HG03280 (cell line): Measurements from ENCODE around the gene CRISP3.
"Not testable (repeated sequence)": the region's sequence is repeated elsewhere in the genome, so short reads cannot be mapped to it uniquely, and the experiment has no call there.

Source experiments
- ATAC-seq: cut with Tn5 transposase; IDR thresholded peaks from one replicate; pipeline ENCODE4 v1.9.1; 2021; ENCODE audit warnings: mild to moderate bottlenecking, moderate library complexity; ENCODE audit not compliant: unreplicated experiment

The CRISP3 gene, protein sequence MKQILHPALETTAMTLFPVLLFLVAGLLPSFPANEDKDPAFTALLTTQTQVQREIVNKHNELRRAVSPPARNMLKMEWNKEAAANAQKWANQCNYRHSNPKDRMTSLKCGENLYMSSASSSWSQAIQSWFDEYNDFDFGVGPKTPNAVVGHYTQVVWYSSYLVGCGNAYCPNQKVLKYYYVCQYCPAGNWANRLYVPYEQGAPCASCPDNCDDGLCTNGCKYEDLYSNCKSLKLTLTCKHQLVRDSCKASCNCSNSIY

DNA sequence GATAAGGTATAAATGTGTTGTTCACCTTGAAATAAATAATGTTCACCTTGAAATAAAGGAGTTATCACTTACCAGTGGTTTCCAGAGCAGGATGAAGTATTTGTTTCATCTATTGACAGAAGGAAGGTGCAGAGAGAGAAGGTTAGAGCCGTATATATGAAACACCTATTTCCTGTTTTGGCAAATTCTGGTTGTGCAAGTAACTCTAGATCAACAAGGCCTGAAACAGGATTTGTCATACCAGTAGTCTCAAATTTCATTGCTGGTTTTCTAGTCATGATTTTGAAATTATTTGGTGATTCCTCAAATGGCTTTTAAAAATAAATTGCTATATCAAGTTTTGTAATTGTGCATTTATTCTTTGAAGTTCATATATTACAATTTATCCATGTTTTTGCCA lies at the start of gene CRISP3:
CRISP3 (minus strand) TSS at position 130 of the 400 bp plus-strand sequence; CDS start at position 109, 21 bp downstream.
- no peak for ATAC-seq

DNA sequence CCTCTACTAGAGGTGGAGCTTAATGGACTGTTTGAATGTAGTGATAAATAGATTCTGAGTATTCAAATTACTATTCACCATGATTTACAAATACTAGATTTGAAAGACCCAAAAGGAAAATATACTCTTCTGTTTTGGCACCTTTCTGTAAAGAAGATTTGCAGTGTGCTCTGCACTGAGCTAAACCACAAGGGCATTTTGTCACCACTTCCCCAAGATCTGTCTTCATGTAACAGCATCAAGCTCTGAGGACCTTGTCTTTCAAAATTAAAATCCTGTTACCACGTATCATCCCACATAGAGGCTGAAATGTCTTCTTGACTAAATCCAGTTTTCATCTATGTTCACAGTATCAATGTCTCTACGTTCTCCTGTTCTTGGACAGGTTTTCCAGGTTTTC lies 46.2 kb upstream of the CRISP3 start:
- ATAC-seq = no peak

DNA sequence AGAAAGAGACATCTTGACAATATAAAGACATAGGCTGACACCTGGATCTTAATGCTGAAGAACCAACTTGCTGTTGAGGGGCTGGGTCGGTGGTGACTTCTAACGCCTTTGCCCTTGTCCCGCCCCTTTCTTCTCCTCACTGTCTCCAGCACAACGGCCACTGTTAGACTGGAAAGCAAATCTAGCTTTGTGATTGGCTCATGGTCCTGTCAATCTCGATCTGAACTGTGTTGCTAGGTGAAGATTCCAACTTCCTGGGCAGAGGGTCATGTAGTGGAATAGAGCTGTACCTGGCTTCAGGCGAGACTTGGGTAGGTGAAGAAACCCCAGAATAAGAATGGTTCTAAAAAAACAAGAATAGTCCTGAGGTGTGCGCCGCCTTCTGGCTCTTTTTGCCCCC lies 43.0 kb upstream of the CRISP3 start, which contains the start of gene PGK2:
PGK2 (minus strand) TSS at position 110 of the 400 bp plus-strand sequence; CDS start at position 12, 98 bp downstream.
- ATAC-seq = no peak

DNA sequence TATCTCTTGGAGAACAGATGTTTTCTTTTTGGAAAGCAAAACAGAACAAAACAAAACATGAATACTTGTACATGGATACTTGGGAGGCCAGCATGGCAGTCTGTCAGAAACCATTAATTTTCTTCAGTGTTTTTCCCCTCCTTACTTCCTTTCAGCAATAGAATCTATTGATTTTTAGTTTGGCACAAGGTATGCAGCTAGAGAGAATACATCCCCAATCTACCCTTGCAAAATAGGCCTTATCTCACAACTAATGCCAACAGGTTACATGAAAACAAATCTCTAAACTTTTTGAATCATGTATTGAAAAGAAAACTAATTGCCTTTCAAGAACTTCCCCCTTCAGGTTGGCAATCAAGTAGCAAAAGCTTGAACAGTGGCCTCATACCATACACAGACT lies 40.1 kb upstream of the CRISP3 start:
- ATAC-seq = no peak

DNA sequence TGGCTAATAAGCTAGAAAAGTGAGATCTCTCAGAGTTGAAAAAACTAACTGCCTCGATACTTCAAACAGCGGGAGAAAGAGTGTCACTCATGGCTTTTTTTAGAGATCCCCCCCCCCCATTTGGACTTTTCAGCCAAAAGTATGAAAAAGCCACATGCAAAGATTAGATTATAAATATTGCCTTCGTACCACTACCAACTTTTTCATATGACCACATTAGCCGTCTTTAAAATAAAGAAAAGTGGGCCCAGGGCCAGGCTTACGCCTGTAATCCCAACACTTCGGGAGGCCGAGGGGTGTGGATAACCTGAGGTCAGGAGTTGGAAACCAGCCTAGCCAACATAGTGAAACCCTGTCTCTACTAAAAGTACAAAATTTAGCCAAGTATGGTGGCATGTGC lies 38.5 kb upstream of the CRISP3 start:
- ATAC-seq = no peak

DNA sequence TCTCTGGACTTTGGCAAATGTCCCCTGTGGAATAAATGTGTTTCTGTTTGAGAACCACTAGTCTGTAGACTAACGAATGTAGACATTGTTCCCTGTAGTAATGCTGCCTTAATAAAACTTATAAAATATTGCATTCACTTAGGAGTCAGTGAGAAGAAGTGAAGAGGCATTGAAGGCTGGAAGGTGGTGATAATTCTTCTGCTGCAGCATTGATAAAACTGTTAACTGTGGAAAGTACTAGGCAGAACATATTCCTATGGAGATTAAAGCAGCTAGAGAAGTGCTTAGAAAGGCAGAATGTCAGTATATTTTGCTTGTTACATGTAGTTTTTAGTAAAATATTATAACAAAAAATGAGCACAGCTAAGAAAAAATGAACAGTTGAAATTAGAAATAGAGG lies 38.1 kb upstream of the CRISP3 start:
- no peak for ATAC-seq

DNA sequence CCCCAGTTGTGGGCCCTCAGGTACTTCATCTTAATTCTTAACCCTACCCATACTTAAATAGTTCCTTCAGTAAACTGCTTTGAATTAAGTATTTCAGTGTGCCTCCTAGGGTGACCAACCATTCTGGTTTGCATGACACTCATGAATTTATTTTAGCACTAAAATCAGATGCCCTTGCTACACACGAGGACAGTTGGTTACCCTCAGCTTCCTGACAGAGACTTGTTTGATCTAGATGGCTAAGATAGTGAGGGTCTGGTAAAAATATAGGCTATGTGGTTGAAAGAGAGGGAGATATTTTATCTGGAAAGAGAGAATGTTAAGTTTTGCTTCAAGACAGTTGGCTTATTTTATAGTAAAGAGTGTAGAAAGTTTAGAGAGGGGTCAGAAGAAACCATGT lies 32.3 kb upstream of the CRISP3 start:
- no peak for ATAC-seq

DNA sequence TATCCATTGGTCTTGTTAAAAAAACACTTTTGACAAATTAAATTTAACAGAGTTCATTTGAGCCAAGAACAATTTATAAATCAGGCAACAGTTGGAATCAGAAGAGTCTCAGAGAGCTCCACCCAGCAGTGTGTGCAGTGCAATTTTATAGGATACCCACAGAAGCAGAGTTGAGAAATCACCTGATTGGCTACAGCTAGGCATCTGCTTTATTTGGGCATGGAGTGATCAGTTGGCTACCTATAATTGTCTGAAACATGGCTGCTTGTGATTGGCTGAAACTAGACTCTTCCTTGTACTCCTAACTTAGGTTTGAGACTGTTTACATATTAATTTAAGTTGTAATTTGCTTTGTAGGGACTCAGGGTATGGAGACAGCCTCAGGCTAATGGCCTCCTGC lies 30.9 kb upstream of the CRISP3 start:
- ATAC-seq = no peak

DNA sequence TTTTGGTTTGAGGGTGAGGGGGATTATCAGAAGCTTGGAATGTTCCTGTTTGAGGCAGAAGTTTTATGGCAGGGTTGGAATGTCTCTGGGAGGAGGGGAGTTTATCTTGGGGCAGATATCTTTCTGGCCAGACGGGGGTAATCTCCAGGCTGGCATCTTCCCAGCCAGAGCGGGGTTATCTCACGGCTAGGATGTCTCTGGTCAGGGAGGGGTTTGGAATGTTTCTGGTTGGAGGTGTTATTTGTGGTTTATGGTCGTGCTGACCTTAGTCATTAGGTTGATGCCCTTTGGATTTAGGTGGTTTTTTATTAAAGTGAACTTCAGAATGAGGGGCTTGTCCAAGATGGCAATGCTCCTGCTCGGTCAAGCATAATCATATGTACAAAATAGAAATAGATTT lies 28.1 kb upstream of the CRISP3 start:
- no peak for ATAC-seq

DNA sequence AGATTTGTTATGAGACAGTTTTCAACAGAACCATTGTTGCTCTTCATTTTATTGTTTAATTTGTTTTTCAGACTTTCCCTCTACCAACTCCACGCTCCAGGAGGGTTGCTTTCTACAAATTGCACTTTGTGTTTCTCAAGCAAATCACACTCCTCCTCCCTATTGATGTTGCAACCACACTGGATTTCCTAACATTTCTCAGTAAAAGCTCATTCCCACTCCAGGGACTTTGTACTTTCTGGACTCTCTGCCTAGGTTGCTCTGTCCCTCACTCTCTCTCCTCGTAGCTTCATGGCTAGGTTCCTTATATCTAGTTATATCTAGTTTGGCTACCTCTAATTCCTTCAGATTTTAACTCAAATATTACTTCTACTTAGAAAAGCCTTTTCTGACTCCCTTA lies 22.6 kb upstream of the CRISP3 start:
- no peak for ATAC-seq

DNA sequence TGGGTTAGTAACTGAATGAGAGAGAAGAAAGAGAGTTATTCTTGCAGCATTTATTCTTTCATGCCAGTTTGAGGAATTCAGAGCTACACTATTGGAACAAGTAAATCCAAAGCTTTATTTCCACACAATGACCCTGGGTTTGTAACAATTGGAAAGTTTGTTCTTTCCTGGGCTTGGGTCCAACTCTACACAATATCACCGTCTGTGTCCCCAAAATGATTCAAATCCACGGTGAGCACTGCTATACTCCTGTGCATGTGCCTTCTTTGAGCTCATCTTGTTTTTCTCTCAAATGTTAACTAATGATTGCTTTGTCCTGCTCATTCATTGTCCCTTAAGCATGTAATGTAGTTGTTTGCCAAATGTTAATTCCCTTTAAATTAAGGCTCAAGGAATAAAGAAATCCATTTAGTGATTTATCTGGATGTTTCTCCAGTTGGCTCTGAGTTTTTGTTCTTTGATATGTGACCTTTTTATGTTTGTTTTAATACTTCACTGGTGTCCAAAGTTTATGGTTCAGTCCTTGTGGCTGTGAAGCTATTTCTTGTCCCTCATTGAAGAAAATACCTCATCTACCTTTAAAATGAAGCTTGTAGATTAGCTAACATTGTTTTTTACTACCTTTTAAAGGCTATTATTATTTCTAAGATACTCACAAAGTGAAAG lies 20.5 kb upstream of the CRISP3 start:
- no peak for ATAC-seq

DNA sequence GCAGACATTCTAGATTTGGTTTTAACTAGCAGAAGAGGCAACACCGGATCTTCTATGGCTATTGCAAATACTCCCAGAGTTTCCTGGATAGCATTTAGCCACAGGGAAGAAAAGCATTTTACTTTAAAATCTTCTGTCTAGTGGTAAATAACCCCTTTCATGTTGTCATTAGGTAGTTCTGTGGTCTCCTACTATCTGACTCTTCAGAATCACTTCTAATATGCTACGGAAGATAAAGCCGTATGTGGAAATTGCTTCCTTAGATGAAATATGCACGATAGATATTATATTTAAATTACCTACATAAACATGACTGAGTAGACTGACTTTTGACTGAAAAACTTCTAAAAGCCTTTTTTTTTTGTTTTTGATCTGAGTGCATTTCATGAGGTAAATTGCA lies 759 bp downstream of the CRISP3 start:
- ATAC-seq = no peak

DNA sequence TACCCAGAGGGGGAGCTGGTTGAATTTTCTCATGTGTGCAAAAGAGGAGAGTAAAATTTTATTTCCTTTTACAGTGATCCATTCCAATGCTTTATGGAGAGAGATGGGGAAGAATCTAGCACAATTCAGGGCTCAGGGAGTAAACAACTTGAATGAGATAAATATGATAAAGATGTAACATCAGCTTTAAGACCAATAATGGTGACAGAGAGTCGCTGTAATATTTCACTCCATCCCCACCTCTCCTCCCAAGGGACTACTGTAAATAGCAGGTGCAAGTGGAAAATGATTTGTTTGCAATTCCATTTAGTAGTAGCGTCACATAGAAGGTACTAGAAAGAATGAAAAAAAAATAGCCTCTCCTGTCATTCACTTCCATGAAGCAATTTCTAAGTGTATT lies 4.8 kb downstream of the CRISP3 start:
- ATAC-seq = no peak

DNA sequence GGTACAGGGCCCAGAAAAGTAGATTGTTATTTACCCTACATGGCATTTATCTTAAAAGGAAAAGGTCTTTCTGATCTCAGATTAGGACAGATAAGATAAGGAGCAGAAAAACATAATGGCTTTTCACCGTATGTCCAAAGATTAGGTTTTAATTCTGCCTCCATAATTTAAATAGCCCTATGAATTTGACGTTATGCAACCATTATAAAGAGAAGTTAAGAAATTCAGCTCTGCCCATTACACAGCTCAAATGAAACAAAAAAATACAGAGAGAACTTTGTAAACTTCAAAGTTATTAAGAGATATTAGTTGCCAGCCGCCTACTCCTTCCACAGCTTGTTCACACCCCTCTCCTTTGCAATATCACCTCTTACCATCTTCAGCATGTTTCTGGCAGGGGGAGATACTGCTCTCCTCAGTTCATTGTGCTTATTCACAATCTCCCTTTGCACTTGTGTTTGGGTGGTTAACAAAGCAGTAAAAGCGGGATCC lies 8.1 kb downstream of the CRISP3 start:
- no peak for ATAC-seq

DNA sequence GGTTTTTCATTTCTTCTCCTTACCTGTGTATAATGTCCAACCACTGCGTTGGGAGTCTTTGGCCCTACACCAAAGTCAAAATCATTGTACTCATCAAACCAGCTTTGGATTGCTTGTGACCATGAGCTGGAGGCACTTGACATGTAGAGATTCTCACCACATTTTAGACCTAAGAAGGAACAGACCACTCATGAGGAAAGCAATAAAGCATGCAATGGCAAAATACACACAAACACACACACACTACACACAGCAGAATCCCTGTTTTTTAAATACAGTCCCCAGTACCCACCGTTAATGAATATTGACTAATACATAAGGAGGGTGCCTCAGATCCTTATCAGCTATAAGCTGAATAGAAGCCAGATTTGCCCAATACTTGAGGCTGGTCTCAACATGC lies 10.5 kb downstream of the CRISP3 start:
- no peak for ATAC-seq

DNA sequence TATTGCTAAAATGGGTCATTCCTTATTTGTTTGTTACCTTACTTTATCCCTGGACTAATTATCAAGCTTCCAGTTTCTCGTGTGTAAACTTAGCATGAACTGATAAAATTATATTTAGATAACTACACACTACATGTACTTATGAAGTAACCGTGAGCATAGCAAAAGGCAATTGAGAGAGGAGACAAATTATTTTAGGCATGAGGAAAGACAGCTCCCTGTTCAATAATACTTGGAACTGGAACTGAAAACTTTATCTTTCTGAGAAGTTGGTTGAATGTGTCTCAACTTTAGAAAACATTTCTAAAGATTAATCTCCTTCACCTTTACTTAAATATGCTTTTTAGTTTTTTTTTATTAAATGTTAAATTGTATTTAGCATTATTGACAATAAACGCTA lies 11.4 kb downstream of the CRISP3 start:
- ATAC-seq = no peak

DNA sequence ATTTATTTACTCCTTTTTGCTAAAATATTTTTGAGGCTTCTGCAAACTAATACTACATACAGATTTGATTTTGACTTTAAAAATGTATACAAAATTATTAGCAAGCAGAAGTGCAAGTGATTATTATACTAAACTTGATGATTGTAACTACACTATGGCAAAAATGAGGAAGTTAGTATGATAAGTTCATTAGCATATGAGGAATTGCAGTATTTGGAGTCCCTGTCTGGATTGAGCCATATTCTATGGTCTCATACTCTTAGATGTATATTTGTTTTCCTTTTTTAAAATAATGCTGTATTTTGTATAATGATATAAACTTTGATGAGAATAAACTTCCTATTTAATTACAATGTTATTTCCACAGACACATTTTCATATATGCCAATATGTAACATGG lies 13.9 kb downstream of the CRISP3 start:
- no peak for ATAC-seq

DNA sequence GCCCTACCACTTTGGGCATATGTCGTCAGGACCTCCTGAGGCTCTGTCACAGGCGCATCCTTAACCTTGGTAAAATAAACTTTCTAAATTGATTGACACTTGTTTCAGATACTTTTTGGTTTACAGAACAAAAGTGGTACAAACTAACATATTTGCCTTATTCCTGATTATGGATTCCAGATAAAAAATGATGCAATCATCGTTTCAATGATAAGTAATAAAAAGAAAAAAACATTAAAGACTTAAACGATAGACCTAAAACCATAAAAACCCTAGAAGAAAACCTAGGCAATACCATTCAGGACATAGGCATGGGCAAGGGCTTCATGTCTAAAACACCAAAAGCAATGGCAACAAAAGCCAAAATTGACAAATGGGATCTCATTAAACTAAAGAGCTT lies 20.3 kb downstream of the CRISP3 start:
- ATAC-seq = not testable (repeated sequence)

DNA sequence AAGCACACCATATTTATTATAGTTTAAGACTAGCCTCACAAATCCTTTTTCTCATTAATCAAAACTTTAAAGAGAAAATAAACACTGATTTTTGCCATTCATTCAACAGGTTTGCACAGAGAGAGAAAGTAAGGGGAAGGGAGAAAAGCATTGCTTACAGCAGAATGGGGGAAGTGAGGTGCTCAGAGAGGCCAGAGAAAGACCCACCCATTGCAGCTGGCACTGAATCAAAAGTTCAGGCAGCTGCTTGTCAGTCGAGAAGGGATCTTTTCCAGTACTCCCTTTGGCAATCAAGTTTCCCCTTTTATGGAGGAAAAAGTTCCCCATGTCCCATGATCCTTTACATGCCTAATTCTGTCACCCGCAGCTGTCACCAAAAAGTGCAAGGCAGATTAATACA lies 22.9 kb downstream of the CRISP3 start:
- ATAC-seq = no peak

DNA sequence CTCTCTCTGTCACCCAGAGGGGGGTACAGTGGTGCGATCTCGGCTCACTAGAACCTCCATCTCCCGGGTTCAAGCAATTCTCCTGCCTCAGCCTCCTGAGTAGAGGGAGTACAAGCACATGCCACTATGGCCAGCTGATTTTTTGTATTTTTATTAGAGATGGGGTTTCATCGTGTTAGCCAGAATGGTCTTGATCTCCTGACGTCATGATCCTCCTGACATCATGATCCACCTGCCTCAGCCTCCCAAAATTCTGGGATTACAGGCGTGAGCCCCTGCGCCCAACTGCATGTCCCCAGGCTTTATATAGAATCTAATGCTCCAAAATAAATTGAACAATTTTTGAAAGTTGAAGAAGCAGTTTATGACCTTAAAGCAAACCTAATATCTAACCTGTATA lies 23.8 kb downstream of the CRISP3 start:
- ATAC-seq = no peak

DNA sequence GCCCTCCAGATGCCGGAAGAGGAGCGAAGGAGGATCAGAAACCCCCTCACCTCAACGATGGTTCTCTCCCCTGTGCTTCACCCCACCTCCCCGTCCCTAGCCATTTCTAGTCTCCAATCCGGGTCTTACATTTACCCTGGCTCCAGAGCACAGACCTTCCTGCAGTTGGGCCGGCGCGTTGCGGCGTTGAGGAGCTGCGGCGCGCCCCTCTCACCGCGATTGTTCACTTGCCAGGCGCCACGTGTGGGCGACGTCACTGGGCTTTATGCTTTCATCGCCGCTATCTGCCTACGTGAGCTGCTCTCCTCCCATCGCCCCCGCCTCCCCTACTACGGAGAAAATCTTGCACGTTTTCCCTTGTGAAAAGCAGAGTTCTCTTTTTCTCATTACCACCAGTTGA lies 30.8 kb downstream of the CRISP3 start, which contains the start of gene CRISP2:
CRISP2 (minus strand) TSS at position 198 of the 400 bp plus-strand sequence. CDS start 4,347 bp downstream, outside the sequence.
- ATAC-seq = no peak

DNA sequence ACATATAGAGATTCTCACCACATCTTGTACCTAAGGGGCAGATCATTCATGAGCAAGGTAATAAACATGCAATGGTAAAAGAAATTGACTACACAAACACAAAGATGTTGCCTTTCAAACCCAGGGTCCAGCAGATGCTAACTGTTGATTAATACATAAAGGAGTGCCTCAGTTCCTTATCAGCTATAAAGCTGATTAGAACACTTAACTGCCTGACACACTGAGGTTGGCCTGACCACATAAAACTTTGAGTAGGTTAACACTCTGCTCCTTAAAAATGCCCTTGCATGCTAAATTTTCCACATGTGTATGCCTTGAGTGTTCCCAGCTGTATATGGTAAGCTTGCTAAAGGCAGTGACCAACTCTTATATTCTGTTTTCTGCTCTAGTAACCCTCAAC lies 45.7 kb downstream of the CRISP3 start:
- ATAC-seq = no peak
